Uterus (tissue), 4 donors: ENCODE data around the gene FXYD2. TPM values are rescaled to one million over a fixed set of nuclear protein-coding genes. Genes with fewer than 3 reads are reported as not detected.

Source experiments
- DNase-seq, 2 donors: peaks; one replicate each; pipeline ENCODE4 v3.0.0-alpha.2; 2019 to 2020
- H3K27ac ChIP-seq, 2 donors: fragments of 200-600 bp; sonication (generic); 1 replicate in 1 of 2; 2 replicates in 1 of 2; pipeline ENCODE4 v1.5.1; 2016 to 2018
- H3K27me3 ChIP-seq, 2 donors: fragments of 200-600 bp; sonication (generic); one replicate each; pipeline ENCODE4 v1.5.1; 2018 to 2019; ENCODE audit warnings: control low read depth in 1 of 2
- H3K36me3 ChIP-seq, 2 donors: fragments of 200-600 bp; sonication (generic); one replicate each; pipeline ENCODE4 v1.5.1; 2019; ENCODE audit warnings: control low read depth in 1 of 2
- H3K4me1 ChIP-seq, 2 donors: fragments of 200-600 bp; sonication (generic); one replicate each; pipeline ENCODE4 v1.5.1; 2018 to 2019; ENCODE audit warnings: control low read depth in 1 of 2
- H3K4me3 ChIP-seq, 2 donors: fragments of 200-600 bp; sonication (generic); 1 replicate in 1 of 2; 2 replicates in 1 of 2; pipeline ENCODE4 v1.5.1; 2018 to 2019; ENCODE audit warnings: mild to moderate bottlenecking in 1 of 2
- H3K9me3 ChIP-seq, 2 donors: fragments of 200-600 bp; sonication (generic); one replicate each; pipeline ENCODE4 v1.5.1; 2019; ENCODE audit warnings: control low read depth in 1 of 2
- POLR2A ChIP-seq, 2 donors: fragments of 450-650 bp; IDR thresholded peaks; one replicate each; pipeline ENCODE4 v1.6.1; 2016; ENCODE audit warnings: antibody characterized with exemption in 2 of 2, mild to moderate bottlenecking in 1 of 2, moderate library complexity in 1 of 2
- intact Hi-C: fragments of 100-400 bp; cut with DNase I; formaldehyde crosslinking; loops from one replicate; pipeline ENCODE4 v1.15.1; 2023; ENCODE audit warnings: low total_unique reads
- total RNA-seq, 4 donors: library from RNA; depleted of rRNA in 3 of 4; stranded (reverse); fragments of >200 nt in 3 of 4; gene quantifications; one replicate each; pipeline versions ENCODE4 v1.1.0 to v1.2.4, GENCODE V29; 2014 to 2023
- TF ChIP-seq, protein P1 (sequence below), 4 experiments: fragments of 200-600 bp in 2 of 4; fragments of 450-650 bp in 2 of 4; sonication (generic) in 2 of 4; IDR thresholded peaks; one replicate each; pipeline ENCODE4 v1.5.1; 2016 to 2019; ENCODE audit warnings: antibody characterized with exemption in 4 of 4, mild to moderate bottlenecking in 2 of 4, moderate library complexity in 1 of 4
- donor health status: DM: yes; HTN: yes; CAD: no.

Gene FXYD2
- total RNA-seq, 4 donors from 2014 or later = 2.1 to 36.4 (median 6.2) TPM

DNA sequence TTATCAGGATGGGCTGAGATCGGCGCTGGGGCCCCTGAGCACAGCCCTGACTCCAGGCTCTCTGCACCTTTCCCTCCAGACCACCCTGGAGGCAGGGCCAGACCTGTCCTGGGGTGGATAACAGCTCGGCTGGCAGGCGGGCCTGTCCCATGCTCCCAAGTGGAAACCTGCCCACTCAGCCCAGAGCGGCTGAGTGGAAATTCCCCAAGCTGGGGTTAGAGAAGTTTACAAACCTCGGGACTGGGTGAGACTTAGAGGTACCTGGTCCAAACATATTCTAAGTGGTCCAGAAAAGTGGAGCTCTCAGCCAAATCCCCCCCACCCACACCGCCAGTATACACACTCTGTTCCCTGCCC lies 4.8 kb upstream of the FXYD2 start:
- Histone ChIP-seq H3K4me1 (no peaks in the 10 kb centered on the region), H3K4me3 (no peak overlapping the region), H3K9me3 (no peaks in the 10 kb centered on the region), H3K36me3 (no peaks in the 10 kb centered on the region), H3K27me3 (no peaks in the 10 kb centered on the region), H3K27ac (no peak overlapping the region)
- intact Hi-C loops = no loop called here
- DNase-seq = peak in 1 of 2 donors; percentile 29
- no peak for TF ChIP-seq POLR2A (IDR thresholded peaks at IDR 0.05)
- TF ChIP-seq, protein P1, sequence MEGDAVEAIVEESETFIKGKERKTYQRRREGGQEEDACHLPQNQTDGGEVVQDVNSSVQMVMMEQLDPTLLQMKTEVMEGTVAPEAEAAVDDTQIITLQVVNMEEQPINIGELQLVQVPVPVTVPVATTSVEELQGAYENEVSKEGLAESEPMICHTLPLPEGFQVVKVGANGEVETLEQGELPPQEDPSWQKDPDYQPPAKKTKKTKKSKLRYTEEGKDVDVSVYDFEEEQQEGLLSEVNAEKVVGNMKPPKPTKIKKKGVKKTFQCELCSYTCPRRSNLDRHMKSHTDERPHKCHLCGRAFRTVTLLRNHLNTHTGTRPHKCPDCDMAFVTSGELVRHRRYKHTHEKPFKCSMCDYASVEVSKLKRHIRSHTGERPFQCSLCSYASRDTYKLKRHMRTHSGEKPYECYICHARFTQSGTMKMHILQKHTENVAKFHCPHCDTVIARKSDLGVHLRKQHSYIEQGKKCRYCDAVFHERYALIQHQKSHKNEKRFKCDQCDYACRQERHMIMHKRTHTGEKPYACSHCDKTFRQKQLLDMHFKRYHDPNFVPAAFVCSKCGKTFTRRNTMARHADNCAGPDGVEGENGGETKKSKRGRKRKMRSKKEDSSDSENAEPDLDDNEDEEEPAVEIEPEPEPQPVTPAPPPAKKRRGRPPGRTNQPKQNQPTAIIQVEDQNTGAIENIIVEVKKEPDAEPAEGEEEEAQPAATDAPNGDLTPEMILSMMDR (IDR thresholded peaks at IDR 0.05) = no peak

DNA sequence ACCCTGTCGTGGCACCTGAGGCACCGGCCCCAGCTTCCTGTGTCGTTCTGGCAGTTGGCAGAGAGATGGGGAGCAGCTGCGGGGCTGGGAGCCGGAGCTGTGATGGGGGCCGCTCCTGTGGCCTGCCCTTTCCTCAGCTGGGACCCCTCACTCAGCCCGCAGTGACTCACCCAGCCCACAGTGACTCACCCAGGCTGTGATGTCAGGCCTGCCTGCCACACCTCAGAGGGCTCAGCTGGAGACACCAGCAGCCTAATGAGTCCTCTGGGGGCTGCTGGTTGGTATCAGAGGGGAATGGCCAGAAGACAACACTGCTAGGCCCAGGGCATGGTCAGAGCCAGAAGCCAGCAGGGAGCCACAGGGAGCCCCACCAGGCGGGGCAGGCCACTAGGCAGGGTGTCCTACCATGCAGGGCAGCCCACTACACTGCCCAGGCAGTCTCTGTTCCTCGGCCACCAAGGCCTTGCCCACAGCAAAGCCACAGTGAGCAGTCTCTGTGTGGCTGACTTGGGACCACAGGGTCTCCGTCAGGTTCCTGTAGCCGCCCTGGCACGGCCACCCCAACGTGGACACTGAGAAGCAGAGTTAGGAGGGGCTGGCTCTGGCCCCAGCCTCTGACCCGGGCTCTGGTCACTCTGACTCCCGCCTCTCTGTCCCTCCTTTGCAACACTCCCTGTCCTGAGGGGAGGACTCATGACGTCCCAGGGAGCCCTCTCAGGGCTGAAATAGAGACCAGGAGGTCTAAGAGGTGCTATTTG lies 4.2 kb upstream of the FXYD2 start:
- Histone ChIP-seq H3K27me3 (no peaks in the 10 kb centered on the region), H3K36me3 (no peaks in the 10 kb centered on the region), H3K9me3 (no peaks in the 10 kb centered on the region), H3K4me3 (no peak overlapping the region), H3K4me1 (no peaks in the 10 kb centered on the region), H3K27ac (peak overlapping the region in 1 of 2 donors; percentile 10)
- intact Hi-C loops = no loop called here
- TF ChIP-seq, protein P1 (IDR thresholded peaks at IDR 0.05) = no peak
- TF ChIP-seq POLR2A (IDR thresholded peaks at IDR 0.05) = no peak
- peak; percentile 48 to 64 for DNase-seq

DNA sequence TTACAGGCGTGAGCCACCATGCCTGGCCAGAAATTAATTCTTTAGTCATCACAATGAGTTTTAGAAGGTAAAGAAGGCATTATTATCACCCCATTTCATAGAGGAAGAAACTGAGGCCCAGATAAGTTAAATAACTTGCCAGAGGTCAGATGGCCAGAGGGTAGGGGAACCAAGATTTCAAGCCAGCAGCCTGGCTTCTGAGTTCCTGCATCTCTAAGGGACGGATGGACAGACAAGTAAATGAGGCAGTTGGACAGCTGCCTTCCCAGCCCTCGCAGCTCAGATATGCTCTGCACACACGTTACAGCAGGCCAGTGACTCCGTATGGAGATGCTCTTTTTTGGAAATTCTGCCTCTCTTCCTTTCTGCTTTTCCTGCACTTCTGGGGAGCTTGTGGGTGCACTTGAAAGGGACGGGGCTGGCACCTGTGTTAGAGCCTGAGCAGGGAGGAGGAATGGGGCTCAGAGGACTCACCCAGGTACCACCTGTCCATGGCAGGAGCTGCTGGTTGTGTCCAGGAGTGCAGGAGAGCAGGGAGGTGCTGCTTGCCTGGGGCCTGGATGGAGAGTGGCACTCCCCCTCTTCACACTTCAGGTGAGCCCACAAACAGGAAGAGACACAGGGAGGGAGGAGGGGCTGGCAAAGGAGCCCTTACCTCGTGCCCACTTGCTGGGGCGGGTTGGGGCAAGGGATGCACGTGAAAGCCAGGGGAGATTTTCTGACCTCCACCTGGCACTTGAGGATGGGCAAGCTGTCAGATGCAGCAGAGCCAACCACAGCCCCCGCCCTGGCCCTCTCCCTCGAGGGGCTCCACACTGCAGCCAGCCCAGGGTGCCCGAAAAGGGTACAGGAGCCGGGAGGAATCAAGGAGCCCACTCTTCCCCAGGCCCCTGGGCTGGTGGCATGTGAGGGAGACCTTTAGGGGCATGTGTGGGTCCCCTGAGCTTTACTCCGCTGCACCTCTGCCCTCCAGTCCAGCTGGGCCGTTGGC lies 3.3 kb upstream of the FXYD2 start:
- TF ChIP-seq, protein P1 (IDR thresholded peaks at IDR 0.05) = no peak
- TF ChIP-seq POLR2A (IDR thresholded peaks at IDR 0.05) = no peak
- DNase-seq = peak; percentile 14
- Histone ChIP-seq H3K27ac (no peak overlapping the region), H3K4me1 (no peaks in the 10 kb centered on the region), H3K9me3 (no peaks in the 10 kb centered on the region), H3K36me3 (no peaks in the 10 kb centered on the region), H3K27me3 (no peaks in the 10 kb centered on the region), H3K4me3 (no peak overlapping the region)
- intact Hi-C loops = no loop called here

DNA sequence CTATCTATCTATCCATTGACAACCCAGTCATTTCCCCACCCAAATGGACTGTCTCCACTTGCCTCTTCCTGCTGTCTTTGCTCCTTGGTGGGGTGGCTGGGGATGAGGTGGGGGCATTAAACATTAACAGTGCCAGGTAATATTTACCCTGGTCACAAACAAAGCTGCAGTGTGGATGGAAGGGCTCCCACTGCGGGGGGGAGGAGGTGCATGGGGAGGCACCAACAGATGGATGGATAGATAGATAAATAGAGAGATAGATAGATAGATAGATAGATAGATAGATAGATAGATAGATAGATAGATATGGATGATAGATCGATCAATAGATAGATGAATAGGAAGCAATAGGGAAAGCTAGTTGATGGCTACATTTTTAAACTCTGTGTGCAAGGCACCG lies 2.3 kb upstream of the FXYD2 start:
- TF ChIP-seq, protein P1 (IDR thresholded peaks at IDR 0.05) = no peak
- TF ChIP-seq POLR2A (IDR thresholded peaks at IDR 0.05) = no peak
- intact Hi-C loops = no loop called here
- Histone ChIP-seq H3K4me3 (no peak overlapping the region), H3K27me3 (no peaks in the 10 kb centered on the region), H3K4me1 (no peaks in the 10 kb centered on the region), H3K27ac (no peak overlapping the region), H3K36me3 (no peaks in the 10 kb centered on the region), H3K9me3 (no peaks in the 10 kb centered on the region)
- DNase-seq = peak; percentile 1 to 8

DNA sequence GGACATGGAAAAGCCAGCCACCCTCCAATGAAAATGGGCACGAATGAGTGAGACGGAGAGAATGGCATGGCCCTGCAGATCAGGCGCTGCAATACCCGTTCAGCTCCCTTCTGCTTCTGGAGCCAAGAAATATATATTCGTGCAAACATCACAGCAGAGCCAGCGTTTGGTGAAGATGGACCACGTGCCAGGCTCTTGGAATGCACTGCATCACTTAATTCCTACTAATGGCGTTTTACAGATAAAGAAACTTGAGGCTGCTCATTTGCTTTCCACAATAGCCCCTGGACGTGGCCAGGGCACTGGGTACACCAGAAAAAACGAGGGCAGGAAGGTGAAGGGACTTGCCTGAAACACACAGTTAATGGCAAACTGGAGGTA lies 1.6 kb upstream of the FXYD2 start:
- Histone ChIP-seq H3K4me3 (no peak overlapping the region), H3K4me1 (no peaks in the 10 kb centered on the region), H3K27me3 (no peaks in the 10 kb centered on the region), H3K9me3 (no peaks in the 10 kb centered on the region), H3K27ac (no peak overlapping the region), H3K36me3 (no peaks in the 10 kb centered on the region)
- DNase-seq = peak in 1 of 2 donors; percentile 13
- intact Hi-C loops = no loop called here
- TF ChIP-seq, protein P1 (IDR thresholded peaks at IDR 0.05) = no peak
- no peak for TF ChIP-seq POLR2A (IDR thresholded peaks at IDR 0.05)
